ENCODE results near the gene MAD1L1.

- TF ChIP-seq, protein P1, sequence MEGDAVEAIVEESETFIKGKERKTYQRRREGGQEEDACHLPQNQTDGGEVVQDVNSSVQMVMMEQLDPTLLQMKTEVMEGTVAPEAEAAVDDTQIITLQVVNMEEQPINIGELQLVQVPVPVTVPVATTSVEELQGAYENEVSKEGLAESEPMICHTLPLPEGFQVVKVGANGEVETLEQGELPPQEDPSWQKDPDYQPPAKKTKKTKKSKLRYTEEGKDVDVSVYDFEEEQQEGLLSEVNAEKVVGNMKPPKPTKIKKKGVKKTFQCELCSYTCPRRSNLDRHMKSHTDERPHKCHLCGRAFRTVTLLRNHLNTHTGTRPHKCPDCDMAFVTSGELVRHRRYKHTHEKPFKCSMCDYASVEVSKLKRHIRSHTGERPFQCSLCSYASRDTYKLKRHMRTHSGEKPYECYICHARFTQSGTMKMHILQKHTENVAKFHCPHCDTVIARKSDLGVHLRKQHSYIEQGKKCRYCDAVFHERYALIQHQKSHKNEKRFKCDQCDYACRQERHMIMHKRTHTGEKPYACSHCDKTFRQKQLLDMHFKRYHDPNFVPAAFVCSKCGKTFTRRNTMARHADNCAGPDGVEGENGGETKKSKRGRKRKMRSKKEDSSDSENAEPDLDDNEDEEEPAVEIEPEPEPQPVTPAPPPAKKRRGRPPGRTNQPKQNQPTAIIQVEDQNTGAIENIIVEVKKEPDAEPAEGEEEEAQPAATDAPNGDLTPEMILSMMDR (conservative IDR thresholded peaks at IDR 0.05; ENCODE audit: low read depth, low read length) = no peak
- TF ChIP-seq BHLHE40 (IDR thresholded peaks at IDR 0.05; ENCODE audit: low read depth, low read length) (no peak), POLR2A (IDR thresholded peaks at IDR 0.05; ENCODE audit: low read depth, low read length) (no peak), RAD21 (IDR thresholded peaks at IDR 0.05; ENCODE audit: low read length) (no peak), FOS (IDR thresholded peaks at IDR 0.05; ENCODE audit: low read depth, low read length) (no peak), RFX5 (IDR thresholded peaks at IDR 0.05; ENCODE audit: low read depth, low read length) (no peak)
Measured at GRCh38 chr7:2116448-2116810, 116.3 kb downstream of the MAD1L1 start.
